GM18861 (cell line): ENCODE results near the gene BRPF3.

ENCODE experiments used
- ATAC-seq: cut with Tn5 transposase; IDR thresholded peaks from one replicate; pipeline ENCODE4 v1.9.1; 2021; ENCODE audit not compliant: unreplicated experiment

Gene BRPF3

GRCh38 chr6:36227379-36228228, 31.1 kb downstream of the BRPF3 start:
- ATAC-seq: no peak

- no peak for ATAC-seq
These were observed 32.7 kb downstream of the BRPF3 start for GRCh38 chr6:36229223-36229622.

GRCh38 chr6:36230371-36230770, 33.8 kb downstream of the BRPF3 start:
- no peak for ATAC-seq

- ATAC-seq: no peak
These were observed 35.6 kb downstream of the BRPF3 start for GRCh38 chr6:36232172-36232571.

GRCh38 chr6:36235309-36235708, 38.8 kb downstream of the BRPF3 start:
- no peak for ATAC-seq

- no peak for ATAC-seq
These were observed 39.3 kb downstream of the BRPF3 start for GRCh38 chr6:36235862-36236261.

GRCh38 chr6:36239774-36240173, 43.2 kb downstream of the BRPF3 start:
- ATAC-seq: no peak

GRCh38 chr6:36241728-36242127, 45.2 kb downstream of the BRPF3 start:
- ATAC-seq: no peak

- no peak for ATAC-seq
These were observed 45.6 kb downstream of the BRPF3 start for GRCh38 chr6:36242161-36242560.

GRCh38 chr6:36242626-36243025, 46.1 kb downstream of the BRPF3 start:
- ATAC-seq: no peak

- no peak for ATAC-seq
These were observed 47.1 kb downstream of the BRPF3 start for GRCh38 chr6:36243562-36244212.

GRCh38 chr6:36244641-36245280, 48.2 kb downstream of the BRPF3 start:
- ATAC-seq: no peak

- no peak for ATAC-seq
These were observed 49.1 kb downstream of the BRPF3 start for GRCh38 chr6:36245572-36246061.

- ATAC-seq: no peak
These were observed 50.1 kb downstream of the BRPF3 start for GRCh38 chr6:36246506-36247268.

GRCh38 chr6:36247693-36248092, 51.1 kb downstream of the BRPF3 start:
- no peak for ATAC-seq

- ATAC-seq: no peak
These were observed 52.4 kb downstream of the BRPF3 start for GRCh38 chr6:36248980-36249379.

GRCh38 chr6:36249536-36249935, 53.0 kb downstream of the BRPF3 start:
- no peak for ATAC-seq

- no peak for ATAC-seq
These were observed 55.5 kb downstream of the BRPF3 start for GRCh38 chr6:36252005-36252404.

GRCh38 chr6:36263390-36264000, 67.0 kb downstream of the BRPF3 start:
- no peak for ATAC-seq

GRCh38 chr6:36265744-36266143, 69.2 kb downstream of the BRPF3 start:
- no peak for ATAC-seq
